AG04450 (cell line): ENCODE measurements around the gene PLXNA4. TPM values are rescaled to one million over a fixed set of nuclear protein-coding genes. Genes with fewer than 3 reads are reported as not detected.

ENCODE experiments used
- CTCF ChIA-PET: fragments of 300-600, 350-600 bp; formaldehyde crosslinking; extraction: SDS; loops from one replicate; lab custom pipeline; 2022; ENCODE audit warnings: antibody characterized with exemption, inconsistent platforms; lab: Charles Lee
- POLR2A ChIA-PET: fragments of 350-600 bp; formaldehyde crosslinking; extraction: SDS; loops from one replicate; lab custom pipeline; 2021; ENCODE audit warnings: antibody characterized with exemption, inconsistent platforms; lab: Yijun Ruan, JAX
- DNase-seq: peaks from one replicate; pipeline ENCODE4 v3.0.0-alpha.2; 2011; ENCODE audit warnings: low read depth, low spot score
- H3K27ac ChIP-seq: one replicate; pipeline ENCODE4 v1.5.1; 2012; ENCODE audit warnings: low read depth, low read length, control low read depth
- H3K27me3 ChIP-seq: one replicate; pipeline ENCODE4 v1.6.0; 2012; ENCODE audit warnings: low read length; ENCODE audit not compliant: control insufficient read depth, insufficient read depth
- H3K4me3 ChIP-seq: 2 replicates; pipeline ENCODE4 v1.5.1; 2011; ENCODE audit warnings: mild to moderate bottlenecking, low read depth, low read length, control low read depth
- H3K9me3 ChIP-seq: 2 replicates; pipeline ENCODE4 v1.5.1; 2012; ENCODE audit warnings: low read length; ENCODE audit not compliant: control insufficient read depth, insufficient read depth
- CTCF ChIP-seq: IDR thresholded peaks from 2 replicates; pipeline ENCODE4 v1.5.1; 2011; ENCODE audit warnings: low read depth, low read length, control low read depth, inconsistent platforms
- polyA plus RNA-seq: library from polyadenylated mRNA; depleted of rRNA; stranded (reverse); fragments of >200 nt; gene quantifications from 2 replicates; pipeline ENCODE4 v1.2.3, GENCODE V29; 2011

PLXNA4 gene
- polyA plus RNA-seq, 1 experiment, result 0.05 TPM

- POLR2A ChIA-PET, result no interaction called here
- DNase-seq, result no peak
- peaks cover 4% of the 10 kb centered on the region for H3K27me3 ChIP-seq
- H3K4me3 ChIP-seq, result no peak overlapping the region
- no peak overlapping the region for H3K27ac ChIP-seq
- TF ChIP-seq CTCF, result no peak
- no peaks in the 10 kb centered on the region for H3K9me3 ChIP-seq
- CTCF ChIA-PET, result interaction anchor here (1.0 kb wide), 1 partner anchor 194 kb away, joined by 3 read pairs; no protein-coding TSS in a partner anchor
These were observed 451.2 kb downstream of the PLXNA4 start for GRCh38 chr7:132125096-132125495.

DNA sequence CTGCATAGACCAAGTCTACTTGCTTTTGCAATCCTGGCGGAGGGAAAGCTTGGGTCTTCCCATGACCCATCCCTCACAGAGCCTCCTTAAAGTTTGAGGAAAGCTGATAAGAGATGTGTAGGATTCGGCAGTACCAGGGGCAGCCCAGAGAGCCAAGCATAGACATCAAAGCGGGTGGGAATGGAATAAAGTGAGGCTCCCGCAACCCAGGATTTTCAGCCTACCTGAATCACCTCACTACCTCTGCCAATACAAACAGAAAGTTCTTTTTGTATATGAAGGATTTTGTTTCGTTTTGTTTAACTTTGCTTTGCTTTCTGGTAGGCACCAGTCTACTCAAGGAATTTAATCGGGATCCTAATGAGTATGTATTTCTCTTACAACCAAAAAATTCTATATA is 451.7 kb downstream of the PLXNA4 start:
- DNase-seq, result no peak
- Histone ChIP-seq H3K4me3 (no peak overlapping the region), H3K27me3 (peaks cover 4% of the 10 kb centered on the region), H3K27ac (no peak overlapping the region), H3K9me3 (no peaks in the 10 kb centered on the region)
- ChIA-PET CTCF (interaction anchor here (1.0 kb wide), 1 partner anchor 194 kb away, joined by 3 read pairs; no protein-coding TSS in a partner anchor), POLR2A (no interaction called here)
- no peak for TF ChIP-seq CTCF

GRCh38 chr7:132123773-132124172 is 452.5 kb downstream of the PLXNA4 start:
- Histone ChIP-seq H3K27ac (no peak overlapping the region), H3K9me3 (no peaks in the 10 kb centered on the region), H3K27me3 (peaks cover 4% of the 10 kb centered on the region), H3K4me3 (no peak overlapping the region)
- TF ChIP-seq CTCF, result no peak
- POLR2A ChIA-PET, result no interaction called here
- DNase-seq, result no peak
- CTCF ChIA-PET, result no interaction called here

DNA sequence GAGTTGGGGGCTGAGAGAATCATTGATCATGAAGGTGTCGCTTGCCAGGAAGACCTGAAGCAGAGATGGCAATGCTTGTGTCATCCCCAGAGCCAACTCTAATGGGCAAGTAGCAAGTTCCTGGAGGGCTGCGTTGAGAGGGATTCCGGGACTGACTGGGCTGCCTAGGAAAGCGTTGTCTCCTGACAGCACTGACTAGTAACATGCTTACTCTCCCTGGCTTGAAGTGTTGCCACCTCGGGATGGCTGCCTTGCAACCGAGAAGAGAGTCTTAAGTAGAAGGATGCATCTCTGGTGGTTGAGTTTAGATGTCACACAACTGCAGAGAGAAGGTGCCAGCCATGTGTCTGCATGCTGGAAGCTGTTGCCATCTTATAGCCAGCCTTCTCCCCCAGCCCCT is 453.4 kb downstream of the PLXNA4 start:
- H3K4me3 ChIP-seq, result no peak overlapping the region
- ChIA-PET POLR2A (no interaction called here), CTCF (no interaction called here)
- no peak for DNase-seq
- H3K9me3 ChIP-seq, result no peaks in the 10 kb centered on the region
- H3K27me3 ChIP-seq, result peaks cover 4% of the 10 kb centered on the region
- no peak for TF ChIP-seq CTCF
- no peak overlapping the region for H3K27ac ChIP-seq

DNA sequence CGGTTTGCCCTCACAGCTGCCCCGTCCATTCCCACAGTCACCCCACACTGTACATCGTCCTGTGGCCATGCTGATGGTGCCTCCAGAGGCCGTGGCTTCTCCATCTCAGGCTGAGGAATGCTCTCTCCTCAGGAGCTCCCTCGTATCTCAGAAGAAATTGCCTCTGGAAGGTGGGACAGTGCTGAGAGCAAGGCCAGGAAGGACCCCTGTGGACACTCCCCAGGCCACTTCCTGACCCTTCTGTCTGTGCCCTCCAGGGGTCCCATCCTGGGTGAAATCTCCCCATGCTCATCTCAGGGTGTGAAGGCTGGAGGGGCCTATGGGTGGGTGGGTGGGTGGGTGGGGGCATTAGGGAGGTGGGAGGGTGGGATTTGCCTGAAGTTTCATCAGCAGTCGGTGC is 454.3 kb downstream of the PLXNA4 start:
- ChIA-PET CTCF (no interaction called here), POLR2A (interaction anchor here (0.7 kb wide), 1 partner anchor 71 kb away, joined by 4 read pairs; no protein-coding TSS in a partner anchor)
- H3K9me3 ChIP-seq, result no peaks in the 10 kb centered on the region
- no peak for DNase-seq
- no peak overlapping the region for H3K4me3 ChIP-seq
- TF ChIP-seq CTCF, result no peak
- peaks cover 4% of the 10 kb centered on the region for H3K27me3 ChIP-seq
- H3K27ac ChIP-seq, result no peak overlapping the region
